HG02870 (cell line): ENCODE data around the gene JMJD8.

ENCODE experiments used
- ATAC-seq: cut with Tn5 transposase; IDR thresholded peaks from one replicate; pipeline ENCODE4 v1.9.1; 2021; ENCODE audit warnings: mild to moderate bottlenecking, moderate library complexity; ENCODE audit not compliant: unreplicated experiment

Gene JMJD8, protein sequence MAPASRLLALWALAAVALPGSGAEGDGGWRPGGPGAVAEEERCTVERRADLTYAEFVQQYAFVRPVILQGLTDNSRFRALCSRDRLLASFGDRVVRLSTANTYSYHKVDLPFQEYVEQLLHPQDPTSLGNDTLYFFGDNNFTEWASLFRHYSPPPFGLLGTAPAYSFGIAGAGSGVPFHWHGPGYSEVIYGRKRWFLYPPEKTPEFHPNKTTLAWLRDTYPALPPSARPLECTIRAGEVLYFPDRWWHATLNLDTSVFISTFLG

DNA sequence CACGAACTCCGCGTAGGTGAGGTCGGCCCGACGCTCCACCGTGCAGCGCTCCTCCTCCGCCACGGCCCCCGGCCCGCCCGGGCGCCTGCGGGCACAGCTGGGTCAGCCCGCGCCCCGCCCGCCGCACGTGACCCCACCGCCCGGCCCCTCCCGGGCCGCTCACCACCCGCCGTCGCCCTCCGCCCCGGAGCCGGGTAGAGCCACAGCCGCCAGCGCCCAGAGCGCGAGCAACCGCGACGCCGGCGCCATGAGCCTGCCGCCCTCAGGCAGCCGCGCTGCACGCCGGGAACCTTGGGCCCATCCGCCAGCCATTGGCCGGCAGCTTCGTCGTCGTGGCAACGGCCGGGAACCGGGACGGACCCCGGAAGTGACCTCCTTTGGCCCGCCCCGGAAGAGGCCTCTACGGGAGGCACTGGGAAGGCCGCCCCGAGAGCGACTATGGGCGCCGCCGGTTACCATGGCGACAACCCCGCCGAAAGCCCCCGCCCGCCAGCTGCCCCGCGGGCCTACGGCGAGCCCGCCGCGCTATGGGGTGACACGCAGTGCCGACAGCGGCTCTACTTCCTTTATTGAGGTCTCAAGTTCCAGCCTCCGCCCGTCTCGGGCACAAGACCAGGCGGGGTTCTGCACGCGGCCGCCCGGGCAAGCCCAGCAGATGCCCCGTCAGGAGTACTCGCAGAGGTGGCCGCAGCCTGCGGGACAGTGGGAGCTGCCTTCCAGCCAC, at the start of gene JMJD8:
Gene JMJD8 (minus strand): TSS at position 264 of the 724 bp plus-strand sequence. CDS start 15 bp downstream, at position 249.
- peak; percentile 59 for ATAC-seq

DNA sequence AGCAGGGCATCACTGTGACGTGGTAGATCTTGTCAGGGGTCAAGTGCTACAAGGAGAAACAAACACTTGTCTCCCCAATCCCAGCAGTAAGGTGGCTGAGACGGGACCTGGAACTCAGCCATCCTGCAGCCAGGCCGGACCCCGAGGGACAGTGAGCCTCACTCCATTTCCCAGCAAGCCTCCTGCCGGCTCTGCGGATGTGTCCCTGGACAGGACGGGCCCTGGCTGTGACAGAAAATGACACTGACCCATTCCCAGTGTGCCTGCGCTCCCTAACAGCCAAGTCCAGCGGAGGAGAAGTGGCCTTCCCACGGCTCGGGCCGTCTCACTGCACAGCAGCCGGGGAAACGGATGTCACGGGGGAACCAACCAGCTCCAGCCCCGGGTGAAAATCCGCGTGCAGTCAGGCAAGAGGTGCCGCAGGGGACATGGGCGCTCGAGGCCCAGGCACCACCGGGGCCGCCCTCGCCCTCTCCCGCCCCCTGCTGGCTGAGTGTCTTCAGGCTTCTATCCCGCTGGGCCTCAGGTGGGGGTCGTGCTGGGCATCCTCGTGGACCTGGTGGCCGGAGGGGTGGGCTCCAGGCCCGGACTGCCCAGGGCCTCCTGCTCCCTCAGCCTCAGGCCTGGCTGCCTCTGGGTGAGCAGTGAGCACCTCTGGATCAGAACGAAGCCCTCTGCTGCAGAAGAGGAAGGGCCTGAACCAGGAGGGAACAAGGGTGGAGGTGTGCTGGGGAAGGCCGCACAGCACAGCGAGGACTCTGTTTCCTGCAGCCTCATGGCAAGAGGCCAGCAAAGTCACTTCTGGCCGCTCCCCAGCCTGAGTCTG, 49.5 kb upstream of the JMJD8 start:
- no peak for ATAC-seq

DNA sequence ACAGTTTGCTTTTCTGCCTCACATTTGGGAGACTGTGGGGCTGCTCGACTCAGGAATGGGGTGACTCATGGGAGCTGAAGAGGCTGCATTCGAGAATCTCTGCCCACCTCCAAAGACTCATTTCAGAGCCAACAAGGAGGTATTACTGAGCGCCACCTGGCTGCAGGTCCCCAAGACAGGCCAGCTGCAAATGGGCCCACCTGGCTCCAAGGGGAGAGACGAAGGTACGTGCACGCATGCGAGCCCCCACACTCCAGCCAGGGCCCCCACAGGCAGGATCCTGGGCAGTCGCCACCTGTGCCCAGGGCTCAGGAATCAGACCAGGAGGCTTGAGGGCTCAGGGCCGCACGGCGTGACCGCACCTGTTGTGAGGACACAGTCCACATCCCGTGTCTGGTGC, 48.8 kb upstream of the JMJD8 start:
- ATAC-seq = no peak

DNA sequence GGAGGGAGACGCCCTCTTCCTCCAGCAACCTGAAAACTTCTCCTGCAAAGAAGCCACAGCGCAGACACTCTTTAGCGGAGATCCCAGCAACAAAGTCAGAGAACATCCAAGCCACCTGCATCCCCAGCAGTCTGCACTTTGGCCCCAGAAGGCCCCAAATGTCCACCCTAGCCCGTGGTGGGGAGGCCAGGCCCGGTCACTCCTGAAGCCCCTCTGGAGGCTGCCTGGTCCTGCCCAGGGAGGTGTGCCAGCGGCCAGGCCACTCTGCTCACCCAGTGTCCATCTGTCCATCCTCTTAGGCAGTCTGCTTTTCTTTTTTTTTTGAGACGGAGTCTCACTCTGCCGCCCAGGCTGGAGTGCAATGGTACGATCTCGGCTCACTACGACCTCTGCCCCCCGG, 48.2 kb upstream of the JMJD8 start:
- ATAC-seq = no peak

DNA sequence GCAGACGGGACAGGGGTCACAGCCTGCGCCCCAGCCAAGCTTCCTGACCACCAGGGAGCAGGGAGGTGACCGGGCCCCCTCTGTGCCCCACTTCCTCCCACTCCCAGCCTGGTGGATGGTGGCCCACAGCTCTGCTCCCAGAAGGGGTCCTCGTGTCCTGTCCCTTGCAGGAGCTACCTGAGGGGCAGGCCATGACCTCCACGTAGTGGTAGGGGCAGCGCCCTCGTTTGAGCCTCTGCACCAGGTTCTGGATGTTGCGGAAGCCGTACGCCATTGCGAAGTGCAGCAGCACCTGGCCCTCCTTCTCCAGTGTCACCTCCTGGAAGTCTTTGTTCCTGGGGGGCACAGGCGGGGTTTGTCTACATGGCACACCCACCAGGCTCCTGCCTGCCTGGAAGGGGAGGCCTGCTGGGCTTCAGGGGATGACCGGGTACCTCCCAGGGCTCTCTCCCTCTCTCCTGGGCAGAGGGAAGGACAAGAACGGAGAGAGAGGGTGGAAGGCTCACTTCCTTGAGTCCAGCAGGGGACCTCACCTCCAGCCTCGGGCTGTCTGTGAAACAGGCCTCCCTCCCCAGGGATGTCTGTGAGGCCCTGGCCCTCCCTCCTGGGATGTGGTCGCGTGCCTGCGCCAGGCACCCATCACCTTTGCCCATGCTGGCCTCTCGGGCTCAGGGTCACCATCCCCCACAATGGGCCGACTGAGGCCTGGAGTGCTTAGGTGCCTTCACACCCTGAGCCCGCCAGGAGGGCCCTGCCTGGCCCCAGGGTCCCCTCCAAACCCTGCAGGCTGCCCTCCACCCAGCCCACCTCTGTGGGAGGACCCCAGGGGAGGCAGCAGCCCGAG, 46.8 kb upstream of the JMJD8 start:
- no peak for ATAC-seq

DNA sequence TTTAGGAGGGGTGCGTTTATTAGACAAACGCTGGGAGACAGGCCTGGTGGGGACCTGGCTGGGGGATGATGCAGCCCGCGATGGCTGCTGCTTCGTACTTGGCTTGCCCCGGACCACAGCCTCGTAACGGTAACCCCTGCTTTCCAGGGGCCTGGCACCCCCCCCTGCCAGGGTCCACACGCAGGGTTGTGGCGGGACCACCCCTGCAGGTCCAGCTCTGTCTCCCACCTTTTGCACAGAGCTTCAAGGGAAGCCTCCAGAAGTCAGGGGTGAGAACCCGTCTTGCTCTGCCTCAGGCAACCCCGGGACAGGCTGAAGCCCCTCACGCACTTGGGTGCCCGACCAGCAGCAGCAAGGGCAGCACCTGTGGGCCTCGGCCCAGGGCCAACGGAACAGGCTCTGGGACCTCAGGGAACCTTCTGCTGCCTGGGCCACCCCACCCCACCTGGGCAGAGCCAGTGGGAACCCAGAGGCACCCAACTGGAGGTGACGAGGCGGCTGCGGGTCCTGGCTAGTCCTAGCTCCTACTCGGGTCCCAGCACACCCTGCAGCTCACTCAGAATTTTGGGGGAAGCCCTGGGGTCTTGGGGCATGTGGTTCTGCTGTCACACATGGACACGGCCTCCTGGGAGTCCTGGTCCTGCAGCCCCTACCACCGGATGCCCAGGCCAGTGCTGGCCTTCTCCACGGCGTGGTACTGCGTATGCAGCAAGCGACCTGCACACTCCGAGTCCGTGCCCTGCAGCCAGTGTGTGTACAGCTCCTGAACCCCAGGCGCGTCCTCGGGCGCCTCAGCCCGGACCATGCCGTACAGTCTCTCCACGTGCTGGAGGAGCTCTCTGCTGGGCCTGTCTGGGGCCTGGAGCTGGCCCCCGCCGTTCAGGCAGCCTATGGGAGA, 45.9 kb upstream of the JMJD8 start:
- no peak for ATAC-seq

DNA sequence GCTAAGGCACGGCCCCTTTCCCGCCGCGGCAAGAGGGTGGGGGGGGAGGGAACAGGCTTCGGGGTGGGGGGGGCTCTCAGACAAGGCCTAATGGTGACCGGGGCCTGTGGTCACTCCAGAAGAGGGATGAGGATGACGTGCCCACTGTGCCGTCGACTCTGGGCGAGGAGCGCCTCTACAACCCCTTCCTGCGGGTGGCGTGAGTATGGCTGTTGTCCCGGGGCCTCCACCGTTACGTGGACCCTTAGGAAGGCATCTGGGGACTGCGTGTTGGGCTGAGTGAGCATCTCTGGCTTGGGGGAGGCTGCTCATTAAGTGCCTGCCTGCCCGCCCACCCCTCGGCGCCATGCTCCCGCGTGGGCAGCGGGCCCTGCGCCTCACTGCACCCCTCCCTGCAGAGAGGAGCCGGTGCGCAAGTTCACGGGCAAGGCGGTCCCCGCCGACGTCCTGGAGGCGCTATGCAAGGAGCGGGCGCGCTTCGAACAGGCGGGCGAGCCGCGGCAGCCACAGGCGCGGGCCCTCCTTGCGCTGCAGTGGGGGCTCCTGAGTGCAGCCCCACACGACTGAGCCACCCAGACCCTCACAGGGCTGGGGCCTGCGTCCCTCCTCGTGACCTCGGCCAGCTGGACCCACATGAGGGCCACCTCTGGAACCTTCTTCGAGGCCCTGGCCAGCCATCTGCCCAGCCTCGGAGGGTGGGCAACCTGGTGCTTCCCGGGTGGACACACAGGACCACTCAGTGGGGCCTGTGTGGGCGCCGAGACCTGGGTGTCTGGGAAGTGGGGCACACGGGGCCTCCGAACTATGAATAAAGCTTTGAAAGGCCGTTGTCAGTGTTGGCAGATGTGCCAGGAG, 45.0 kb upstream of the JMJD8 start:
- no peak for ATAC-seq

DNA sequence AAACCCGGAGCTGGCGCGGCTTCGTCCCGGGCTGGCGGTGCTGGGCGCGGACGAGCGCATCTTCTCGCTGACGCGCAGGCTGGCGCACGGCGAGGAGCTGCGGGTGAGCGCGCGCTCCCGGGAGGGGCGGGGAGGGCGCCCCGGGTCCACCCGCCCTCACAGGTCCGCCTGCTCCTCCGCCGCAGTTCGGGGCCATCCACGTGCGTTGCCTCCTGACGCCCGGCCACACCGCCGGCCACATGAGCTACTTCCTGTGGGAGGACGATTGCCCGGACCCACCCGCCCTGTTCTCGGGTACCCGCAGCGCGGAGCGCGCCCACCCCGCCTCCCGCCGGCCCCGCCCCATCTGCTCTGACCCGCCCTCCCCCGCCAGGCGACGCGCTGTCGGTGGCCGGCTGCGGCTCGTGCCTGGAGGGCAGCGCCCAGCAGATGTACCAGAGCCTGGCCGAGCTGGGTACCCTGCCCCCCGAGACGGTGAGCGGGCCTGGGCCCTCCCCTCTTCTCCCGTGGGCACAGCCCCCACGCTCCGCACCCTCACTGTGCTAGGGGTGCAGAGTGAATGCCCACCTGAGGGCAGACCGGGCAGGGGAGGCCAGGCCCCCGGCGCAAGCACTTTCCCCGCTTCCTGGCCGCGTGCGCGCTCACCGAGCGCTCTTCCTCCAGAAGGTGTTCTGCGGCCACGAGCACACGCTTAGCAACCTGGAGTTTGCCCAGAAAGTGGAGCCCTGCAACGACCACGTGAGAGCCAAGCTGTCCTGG, 44.2 kb upstream of the JMJD8 start:
- no peak for ATAC-seq

DNA sequence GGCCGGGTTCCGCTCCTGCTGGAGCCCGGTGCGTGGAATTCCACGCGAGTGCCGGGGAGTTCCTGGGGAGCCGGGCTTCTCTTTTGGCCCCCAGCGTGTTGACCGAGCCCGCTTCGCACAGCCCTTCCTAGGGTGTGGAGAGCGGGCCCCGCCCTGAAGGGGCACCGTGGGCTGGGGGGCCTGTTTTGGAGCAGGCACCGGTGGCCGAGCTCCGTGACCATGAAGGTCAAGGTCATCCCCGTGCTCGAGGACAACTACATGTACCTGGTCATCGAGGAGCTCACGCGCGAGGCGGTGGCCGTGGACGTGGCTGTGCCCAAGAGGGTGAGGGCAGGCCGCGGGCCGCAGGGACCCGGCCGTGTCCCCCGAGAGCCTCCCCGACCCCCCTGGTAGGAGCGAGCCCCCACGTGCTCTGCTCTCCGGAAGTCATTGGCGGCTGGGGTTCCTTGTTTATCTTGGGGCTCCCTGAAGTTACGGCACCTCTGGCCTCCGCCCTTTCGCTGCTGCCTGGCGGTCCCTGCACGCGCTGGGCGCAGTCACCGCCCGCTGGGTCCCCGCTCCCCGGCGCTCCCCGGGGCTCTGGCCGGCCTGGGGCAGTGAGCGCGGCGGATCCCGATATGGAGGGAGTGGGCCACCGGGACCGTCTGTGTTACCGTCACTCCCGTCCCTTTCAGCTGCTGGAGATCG, 43.3 kb upstream of the JMJD8 start:
- no peak for ATAC-seq

DNA sequence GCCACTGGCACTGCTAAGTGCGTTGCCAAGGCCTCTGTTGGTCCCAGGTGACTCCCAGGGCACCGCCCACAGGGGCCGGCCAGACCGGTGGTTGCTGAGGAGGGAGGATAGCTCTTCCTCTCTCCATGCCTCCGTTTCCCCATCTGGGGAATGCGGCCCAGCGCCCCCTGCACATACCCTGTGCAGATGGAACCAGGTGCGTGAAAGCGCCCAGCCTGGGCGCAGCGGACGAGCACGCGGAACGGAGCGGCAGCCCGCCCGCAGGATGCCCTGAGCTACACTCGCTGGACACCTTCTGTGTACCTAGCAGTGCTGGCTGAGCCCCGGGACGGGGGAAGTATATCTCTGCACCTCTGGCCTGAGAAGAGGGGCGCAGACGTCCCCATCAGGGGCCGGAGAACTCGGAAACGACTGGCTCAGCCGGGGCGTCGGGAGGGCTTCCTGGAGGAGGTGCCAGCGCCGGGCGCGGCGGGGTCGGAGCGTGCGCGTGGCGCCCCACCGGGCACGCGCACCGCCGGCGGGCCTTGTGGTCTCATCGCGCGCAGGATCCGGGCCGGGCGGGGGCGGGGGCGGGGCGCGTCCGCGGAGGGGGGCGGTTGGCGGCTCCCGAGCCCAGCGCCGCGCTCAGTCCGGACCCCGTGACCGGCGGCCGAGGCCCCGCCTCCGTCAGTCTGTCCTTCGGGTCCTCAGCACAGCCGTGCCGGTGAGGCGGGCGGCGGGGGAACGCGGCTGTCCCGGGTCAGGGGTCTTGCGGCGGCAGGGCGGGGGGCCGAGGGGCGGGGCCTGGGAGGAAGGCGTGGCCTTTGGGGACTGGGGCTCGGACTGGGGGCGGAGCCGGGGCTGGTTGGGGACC, 42.5 kb upstream of the JMJD8 start, which contains the start of the genes CCDC78 and HAGHL:
Gene CCDC78 (minus strand): TSS at position 6 of the 853 bp plus-strand sequence. CDS start 76 bp downstream, outside the sequence.
Gene HAGHL (plus strand): TSS at position 669 of the 853 bp plus-strand sequence. CDS start 404 bp downstream, outside the sequence.
- ATAC-seq = no peak

DNA sequence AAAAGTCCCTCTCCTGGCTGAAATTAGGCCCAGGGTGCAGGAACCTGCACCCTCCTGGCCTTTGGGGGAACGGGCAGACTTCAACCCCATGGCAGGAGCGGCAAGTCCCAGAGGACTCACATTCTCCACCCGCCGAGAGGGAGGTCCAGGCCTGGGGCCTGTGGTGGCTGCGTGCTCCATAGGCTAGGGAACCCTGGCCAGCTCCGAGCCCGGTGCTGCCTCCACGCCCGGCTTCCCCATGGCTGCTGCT, 42.0 kb upstream of the JMJD8 start:
- no peak for ATAC-seq

DNA sequence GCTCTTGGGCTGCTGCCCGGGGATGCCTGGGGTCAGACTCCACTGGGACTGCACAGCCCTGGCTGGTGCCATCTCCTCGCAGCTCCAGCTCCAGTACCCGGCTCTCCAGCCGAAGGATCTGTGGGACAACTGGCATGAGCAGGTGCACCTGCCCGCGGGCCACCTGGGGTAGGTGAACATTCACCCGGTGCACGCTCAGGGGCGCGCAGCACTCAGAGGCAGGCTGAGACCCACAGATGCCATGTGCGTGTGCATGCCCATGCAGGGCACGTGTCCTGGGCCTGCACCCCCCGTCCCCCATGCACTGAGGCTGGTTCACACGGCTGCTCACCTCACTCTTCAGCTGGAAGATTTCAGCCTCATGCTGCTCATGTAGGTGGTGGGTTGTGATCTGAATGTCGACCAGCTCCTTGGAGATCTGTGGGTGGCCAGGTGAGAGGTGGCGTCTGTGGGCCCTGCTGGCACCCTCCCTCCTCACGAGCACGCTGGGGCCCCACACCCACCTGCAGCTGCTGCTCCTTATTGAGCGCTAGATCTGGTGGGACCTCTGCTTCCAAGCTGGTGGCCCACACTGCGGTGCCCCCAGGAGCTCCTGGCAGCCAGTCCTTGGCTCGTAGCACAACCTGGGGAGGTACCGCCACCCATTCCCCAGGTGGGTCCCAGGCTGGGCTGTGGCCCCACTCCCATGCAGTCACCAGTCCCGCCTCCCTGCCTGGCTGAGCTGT, 41.5 kb upstream of the JMJD8 start:
- no peak for ATAC-seq

DNA sequence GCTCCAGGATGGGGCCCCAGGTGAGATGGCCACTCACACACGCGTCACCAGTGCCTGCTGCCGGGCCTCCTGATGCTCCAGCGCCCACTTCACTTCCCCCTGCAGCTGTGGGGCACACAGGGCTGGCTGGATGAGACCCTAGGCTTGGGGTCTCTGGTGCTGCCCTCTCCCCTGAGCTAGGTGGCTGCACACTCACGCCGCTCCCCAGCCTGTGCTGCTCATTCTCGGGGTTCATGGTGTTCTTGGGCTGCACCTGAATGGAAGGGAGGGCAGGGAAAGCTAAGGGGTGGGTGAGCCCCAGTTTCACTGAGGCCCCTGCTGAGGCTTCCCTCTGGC, 40.9 kb upstream of the JMJD8 start:
- no peak for ATAC-seq

DNA sequence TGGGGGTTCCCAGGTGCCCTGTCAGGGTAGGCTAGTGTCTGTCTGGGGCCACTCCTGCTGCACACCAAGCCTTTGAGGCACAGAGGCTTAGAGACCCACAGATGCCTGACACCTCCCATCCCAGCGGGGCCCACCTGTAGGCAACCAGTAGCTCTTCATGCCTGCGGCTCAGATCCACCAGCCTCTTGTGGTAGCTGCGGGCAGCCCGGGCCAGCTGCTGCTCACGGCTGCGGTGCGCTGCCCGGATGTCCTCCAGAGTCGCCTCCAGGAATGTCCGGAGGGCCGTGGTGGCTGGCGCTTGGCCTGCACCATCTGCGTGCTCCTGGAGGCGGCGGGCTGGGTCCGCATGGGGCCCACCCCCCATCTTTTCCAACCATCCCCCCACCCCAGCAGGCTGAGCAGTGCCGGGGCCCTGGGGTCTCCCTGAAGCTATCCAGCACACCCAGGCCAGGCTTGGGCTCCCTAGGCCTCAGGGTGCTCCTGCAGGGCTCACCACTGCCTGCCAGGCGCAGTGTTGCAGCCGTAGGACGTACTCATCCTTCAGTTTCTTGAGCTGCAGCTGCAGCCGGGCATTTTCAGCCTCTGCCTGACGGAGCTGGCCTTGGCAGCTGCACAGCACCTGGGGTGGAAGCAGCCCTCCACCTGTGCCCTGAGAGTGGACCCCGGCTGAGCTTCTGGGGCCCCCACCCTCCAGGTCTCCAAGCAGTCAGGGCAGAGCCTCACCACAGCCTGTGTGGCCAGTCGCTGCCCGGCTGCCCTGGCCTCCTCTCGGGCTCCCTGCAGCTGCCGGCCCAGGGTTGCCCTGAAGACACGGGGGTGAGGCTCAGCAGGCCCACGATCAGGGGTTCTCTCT, 40.3 kb upstream of the JMJD8 start:
- no peak for ATAC-seq

DNA sequence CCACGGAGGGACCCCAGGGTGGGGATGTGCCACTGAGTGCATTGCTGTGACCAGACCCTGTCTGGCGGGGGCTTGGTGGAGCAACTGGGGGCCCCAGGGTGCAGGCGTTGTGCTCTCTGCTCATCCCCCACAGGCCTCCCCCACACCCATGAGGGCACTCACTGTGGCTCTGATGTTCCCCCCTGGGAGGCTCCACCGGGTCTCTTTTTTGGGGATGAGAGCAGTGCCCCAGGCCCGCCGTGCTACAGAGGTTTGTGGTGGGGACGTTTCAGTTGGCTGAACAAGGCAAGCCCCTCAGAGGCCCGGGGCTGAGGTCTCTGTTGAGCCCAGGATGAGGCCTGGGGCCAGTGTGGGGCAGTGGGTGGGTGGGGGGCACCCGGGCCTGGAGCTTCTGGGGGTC, 39.6 kb upstream of the JMJD8 start:
- ATAC-seq = no peak
